GM21447 (cell line): ENCODE measurements around the gene OLFM1.
"Not testable (repeated sequence)": the region's sequence is repeated elsewhere in the genome, so short reads cannot be mapped to it uniquely, and the experiment has no call there.

ENCODE experiments used
- ATAC-seq: cut with Tn5 transposase; IDR thresholded peaks from one replicate; pipeline ENCODE4 v1.9.1; 2021; ENCODE audit not compliant: unreplicated experiment

OLFM1 gene

GRCh38 chr9:135149901-135150300 is 62.4 kb downstream of the OLFM1 start:
- ATAC-seq, result not testable (repeated sequence)

GRCh38 chr9:135150981-135151380 is 63.5 kb downstream of the OLFM1 start:
- no peak for ATAC-seq

- ATAC-seq, result no peak
Measured at GRCh38 chr9:135151757-135152613, 64.5 kb downstream of the OLFM1 start.

DNA sequence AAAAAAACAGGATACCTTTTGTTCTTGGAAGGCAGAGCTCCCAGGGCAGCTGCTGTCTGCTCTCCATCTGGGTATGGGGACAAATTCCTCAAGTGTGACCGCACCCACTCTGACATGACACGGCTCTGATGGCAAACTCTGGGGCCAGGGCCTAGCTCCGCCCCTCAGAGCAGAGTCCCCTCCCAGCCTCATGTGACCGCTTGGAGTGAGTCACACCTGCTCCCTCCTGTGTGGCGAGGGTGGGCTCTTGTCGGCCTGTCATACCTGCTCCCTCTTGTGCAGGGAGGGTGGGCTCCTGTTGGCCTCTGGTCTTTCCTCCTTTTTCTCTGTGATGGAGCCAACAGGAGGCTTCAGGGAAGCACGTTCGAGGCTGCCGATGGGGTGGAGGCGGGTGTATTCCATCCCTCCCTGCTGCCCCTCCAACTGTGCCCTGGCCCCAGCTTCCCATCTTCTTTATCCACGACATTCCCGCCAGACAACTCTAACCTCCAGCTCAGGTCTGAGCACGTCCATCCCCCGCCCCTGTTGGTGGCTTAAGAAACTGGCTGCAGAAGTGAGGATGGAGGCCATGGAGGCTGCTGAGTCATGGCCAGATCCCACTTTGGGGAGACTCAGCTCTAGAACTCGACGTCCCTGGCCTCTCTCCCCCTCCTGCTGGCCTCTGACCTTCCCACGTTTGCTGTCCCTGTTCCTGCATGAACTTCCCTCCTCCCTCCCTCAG is 65.3 kb downstream of the OLFM1 start:
- ATAC-seq, result no peak

DNA sequence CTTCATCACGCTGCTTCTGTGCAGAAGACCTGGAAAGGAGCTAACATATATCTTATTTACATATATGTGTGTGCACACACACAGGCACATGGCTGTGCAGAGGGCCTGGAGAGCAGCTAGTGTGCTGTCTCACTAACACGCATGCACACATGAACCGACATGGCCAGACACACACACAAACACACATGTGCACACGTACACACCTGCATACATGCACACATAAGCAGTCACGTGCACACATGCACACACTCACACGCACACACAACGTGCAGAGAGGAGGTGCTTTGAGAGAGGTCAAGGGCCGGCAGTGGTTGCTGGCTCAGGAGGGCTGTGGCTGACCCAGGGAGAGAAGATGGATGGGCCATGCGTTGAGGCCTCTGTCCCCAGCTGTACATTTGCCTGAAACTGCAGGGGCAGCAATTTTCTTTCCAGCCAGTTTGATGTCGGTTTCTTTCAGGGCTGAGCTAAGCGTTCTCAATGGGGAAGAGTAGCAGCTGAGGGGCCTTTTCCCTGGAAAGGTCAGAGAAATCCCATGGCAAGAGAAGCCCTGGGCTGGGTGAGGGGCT is 66.7 kb downstream of the OLFM1 start:
- no peak for ATAC-seq

DNA sequence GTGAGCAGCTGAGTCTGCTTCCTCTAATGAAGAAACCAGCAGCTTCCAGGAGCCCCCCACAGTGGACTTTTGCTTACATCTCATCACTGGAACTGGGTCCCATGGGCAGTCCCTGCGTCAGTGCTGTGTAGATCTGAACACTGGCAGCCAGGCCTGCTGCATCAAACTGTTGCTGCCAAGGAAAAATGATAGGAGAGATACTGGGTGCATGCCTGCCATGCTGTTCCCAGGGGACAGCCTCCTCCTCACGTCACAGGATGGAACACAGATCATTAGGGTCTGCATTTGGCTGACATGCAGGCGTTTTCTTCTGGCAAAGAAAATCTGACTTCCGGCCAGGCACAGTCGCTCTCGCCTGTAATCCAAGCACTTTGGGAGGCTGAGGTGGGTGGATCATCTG is 67.9 kb downstream of the OLFM1 start:
- ATAC-seq, result no peak

DNA sequence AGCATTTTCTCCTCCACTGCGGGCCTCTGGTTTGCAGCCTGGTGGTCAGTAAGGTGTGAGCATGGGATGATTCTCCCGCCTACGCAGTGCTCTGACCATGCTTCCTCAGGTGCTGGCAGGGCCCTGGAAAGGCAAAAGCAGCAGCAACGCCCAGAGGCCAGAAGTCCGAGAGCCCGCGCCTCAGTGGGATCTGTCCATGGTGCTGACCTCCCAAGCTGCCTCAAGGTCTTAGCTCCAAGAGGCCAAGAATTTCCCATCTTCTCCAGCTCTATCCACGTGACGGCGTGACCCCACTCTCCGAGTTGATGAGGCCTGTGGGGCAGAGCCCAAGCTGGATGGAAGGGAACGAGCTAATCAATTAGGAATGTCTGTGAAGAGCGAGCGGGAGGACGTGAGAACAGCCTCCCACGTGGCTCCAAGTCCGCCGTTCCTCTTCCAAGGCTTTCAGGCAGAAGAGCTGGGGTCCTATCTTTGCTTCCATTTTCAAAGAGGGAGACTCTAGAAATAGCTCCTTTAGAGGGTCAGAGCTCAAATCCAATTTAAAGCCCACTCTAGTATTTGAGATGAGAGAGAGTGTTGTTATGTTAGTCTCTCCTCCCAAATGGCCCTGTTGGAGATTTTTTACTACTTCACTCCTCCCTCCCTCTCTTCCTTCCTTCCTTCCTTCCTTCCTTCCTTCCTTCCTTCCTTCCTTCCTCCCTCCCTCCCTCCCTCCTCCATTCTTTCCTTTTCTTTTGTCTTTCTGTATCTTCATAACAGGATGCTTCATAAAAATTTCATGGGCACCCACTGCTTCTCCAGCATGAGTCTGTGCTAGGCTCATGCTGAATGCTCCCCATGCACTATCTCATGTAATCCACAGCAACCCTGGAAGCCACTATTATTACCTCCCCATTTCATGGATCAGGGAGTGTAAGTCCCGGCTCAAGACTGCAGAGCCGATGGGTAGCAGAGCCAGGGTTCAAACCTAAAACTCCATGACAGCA is 69.3 kb downstream of the OLFM1 start:
- no peak for ATAC-seq

DNA sequence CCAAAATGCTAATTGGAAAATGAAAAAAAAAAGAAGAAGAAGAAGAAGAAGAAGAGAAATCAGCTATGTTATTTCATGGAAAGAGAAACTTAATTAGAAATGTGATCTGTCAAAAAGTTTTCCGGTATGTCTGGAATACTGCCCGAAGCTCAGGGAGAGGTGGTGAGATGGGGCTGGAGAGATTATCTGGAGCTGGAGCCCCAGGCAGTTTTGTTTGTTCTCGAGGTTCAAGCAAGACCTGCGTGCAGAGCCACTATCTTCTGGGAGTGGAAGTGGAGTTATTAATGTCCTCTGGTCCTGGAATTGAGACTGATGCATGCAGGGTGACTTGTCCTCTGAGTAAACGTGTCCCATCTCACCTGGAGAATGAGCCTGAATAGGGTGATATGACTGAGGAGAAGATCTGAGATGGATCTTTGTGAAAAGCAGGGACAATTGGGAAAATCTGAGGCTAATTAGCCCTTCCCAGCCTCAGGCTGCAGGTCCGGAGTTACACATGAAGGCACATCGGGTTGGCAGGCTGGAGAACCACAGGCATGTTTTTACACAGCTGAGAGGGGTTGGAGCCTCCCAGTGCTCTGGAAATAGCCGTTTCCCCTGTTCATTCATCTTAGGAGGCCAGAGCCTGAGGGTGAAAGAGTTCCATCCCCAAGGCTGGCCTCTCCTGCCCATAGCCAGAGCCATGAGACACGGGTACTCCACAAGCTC is 70.5 kb downstream of the OLFM1 start:
- ATAC-seq, result no peak

- no peak for ATAC-seq
Measured at GRCh38 chr9:135158564-135158937, 71.1 kb downstream of the OLFM1 start.

- ATAC-seq, result no peak
Measured at GRCh38 chr9:135159801-135160200, 72.3 kb downstream of the OLFM1 start.

DNA sequence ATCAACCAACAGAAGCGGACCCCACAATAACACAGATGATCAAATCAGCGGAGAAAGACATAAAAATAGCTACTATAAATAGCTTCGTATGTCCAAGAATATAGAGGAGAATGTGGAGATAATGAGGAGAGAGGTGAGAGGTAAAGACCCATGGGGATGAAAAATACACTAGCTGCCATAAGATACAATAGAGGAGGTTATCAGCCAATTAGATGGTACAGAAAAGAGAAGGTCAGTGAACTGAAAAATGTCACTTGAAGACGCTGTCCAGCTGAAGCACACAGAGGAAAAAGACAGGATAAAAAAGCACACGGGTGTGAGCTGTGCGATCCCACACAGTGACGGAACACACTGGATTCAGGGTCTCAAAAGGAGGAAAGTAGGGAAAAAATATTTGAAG is 73.4 kb downstream of the OLFM1 start:
- ATAC-seq, result no peak

GRCh38 chr9:135162599-135162998 is 75.1 kb downstream of the OLFM1 start:
- not testable (repeated sequence) for ATAC-seq

DNA sequence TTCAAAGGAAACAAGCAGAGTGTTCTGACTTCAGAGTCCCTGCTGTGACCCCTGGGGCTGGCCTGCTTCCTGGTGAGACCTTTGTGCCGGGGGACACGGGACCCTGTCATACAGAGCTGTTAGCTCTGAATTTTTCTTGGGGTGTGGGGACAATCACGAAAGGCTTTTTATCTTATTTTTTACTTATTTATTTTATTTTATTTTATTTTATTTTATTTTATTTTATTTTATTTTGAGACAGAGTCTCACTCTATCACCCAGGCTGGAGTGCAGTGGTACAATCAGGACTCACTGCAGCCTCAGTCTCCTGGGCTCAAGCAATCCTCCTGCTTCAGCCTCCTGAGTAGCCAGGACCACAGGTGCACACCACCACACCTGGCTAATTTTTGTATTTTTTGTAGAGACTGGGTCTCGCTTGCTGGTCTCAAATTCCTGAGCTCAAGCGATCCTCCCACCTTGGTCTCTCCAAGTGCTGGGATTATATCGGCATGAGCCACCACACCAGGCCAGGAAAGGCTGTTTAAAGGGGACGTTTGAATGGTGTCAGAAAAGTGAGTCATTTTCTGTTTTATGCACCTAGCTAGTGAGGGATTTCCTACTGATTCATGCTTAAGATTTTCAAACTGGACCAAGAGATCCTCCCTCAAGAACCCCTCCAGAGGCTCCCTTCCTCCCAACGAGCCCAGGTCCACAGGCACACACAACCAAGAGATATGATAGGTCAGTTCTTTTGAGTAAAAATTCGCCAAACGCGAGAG is 75.7 kb downstream of the OLFM1 start:
- no peak for ATAC-seq

- no peak for ATAC-seq
Measured at GRCh38 chr9:135164036-135164435, 76.6 kb downstream of the OLFM1 start.

- ATAC-seq, result no peak
Measured at GRCh38 chr9:135165003-135165711, 77.7 kb downstream of the OLFM1 start.

DNA sequence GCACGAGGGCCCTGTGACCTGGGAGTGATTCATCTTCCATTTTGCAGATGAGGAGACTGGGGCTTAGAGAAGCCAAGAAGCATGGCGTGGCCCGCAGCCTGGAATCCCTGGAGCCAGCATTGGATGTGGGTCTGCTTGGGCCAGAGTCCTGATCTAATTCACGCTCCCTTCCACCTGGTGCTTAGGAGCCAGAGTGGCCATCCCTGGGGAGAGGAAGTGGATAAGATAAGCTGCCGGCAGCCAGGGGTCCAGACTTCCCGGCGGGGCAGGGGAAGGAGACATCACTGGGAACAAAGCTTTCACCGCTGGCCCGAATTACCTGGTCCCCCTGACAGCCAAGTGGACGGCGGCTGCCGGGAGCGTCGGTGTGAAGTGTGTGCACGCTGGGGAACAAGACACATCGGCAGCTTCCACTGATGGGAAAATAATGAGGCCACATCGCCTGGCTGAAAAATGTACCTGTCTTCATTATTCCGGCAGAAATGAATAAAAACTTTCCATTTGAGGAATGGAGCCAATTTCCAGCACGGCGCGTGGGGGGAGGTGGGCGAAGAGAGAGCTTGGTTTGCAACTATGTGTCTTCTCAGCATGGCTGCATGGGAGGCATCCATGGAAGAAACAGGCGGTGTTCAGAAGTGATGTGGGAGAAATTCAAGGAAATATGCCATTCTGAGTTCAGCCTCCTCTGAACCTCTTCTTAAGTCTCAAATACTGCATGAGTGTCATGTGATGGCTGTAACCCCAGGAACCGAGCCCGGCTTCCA is 78.5 kb downstream of the OLFM1 start:
- no peak for ATAC-seq

DNA sequence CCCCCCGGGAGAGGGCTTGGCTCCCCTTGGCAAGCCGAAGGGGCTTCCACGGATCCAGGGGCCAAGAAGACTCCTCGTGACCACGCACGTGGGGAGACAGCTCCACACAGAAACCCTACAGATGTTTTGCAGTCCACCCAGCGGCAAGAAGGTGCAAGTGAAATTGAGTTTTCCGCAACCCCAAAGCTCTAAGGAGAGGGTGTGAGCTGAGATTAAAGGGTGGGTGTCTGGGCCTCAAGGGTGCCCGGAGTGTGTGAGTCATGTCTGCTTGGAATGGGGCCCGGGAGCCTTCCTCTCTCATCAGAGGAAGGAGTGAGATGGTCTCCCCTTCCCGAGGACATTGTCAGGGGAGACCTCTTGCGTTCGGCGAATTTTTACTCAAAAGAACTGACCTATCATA is 79.1 kb downstream of the OLFM1 start:
- ATAC-seq, result no peak

GRCh38 chr9:135167356-135167755 is 79.9 kb downstream of the OLFM1 start:
- ATAC-seq, result no peak
